Measurements from ENCODE around the gene EEIG1.

DNA sequence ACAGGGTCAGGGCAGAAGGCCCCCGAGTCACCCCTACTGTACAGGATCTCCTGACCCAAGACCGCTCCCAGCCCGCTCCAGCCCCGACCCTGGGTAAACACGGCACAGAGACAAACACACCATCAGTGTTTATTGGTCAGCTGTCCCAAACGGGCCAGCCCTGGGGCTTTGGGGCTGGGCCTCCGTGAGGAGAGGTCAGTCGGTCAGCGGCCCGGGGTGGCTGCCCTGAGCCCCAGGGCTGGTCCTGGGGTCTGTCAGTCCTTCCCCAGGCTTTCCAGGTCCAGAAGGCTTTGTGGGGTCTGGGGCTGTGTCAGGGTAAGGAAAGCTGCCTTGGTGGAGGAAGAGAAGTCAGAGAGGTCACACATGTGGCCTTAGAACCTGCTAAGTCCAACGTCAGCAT is 45.8 kb downstream of the EEIG1 start:
- no peak for TF ChIP-seq POLR2A (IDR thresholded peaks at IDR 0.05; ENCODE audit: low read depth, low read length)
- TF ChIP-seq, protein P1, sequence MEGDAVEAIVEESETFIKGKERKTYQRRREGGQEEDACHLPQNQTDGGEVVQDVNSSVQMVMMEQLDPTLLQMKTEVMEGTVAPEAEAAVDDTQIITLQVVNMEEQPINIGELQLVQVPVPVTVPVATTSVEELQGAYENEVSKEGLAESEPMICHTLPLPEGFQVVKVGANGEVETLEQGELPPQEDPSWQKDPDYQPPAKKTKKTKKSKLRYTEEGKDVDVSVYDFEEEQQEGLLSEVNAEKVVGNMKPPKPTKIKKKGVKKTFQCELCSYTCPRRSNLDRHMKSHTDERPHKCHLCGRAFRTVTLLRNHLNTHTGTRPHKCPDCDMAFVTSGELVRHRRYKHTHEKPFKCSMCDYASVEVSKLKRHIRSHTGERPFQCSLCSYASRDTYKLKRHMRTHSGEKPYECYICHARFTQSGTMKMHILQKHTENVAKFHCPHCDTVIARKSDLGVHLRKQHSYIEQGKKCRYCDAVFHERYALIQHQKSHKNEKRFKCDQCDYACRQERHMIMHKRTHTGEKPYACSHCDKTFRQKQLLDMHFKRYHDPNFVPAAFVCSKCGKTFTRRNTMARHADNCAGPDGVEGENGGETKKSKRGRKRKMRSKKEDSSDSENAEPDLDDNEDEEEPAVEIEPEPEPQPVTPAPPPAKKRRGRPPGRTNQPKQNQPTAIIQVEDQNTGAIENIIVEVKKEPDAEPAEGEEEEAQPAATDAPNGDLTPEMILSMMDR (conservative IDR thresholded peaks at IDR 0.05; ENCODE audit: low read depth, low read length), result no peak
